ENCODE measurements around the gene DUSP18.

- TF ChIP-seq POLR2AphosphoS5 (IDR thresholded peaks at IDR 0.05; ENCODE audit: low read depth, low read length): no peak
- no peak for TF ChIP-seq POLR2A (IDR thresholded peaks at IDR 0.05; ENCODE audit: low read depth, low read length)
- no peak for TF ChIP-seq TAF1 (IDR thresholded peaks at IDR 0.05; ENCODE audit: borderline replicate concordance, low read depth, low read length)
These were observed 40.2 kb downstream of the DUSP18 start for GRCh38 chr22:30627471-30627870.
